Liver (tissue), 9 donors: ENCODE data around the gene LRRC8B. TPM values are rescaled to one million over a fixed set of nuclear protein-coding genes. Genes with fewer than 3 reads are reported as not detected.
A peak's percentile ranks its signal among the peaks of the same experiment; 100 is the strongest.

Experiments used
- DNase-seq: peaks from one replicate; pipeline ENCODE4 v3.0.0-alpha.2; 2017; ENCODE audit warnings: low spot score
- H3K27ac ChIP-seq, 2 donors: one replicate each; pipeline ENCODE4 v1.7.0; 2013; ENCODE audit warnings: inconsistent platforms in 2 of 2, low read length in 2 of 2, control low read depth in 1 of 2, low read depth in 1 of 2, mild to moderate bottlenecking in 1 of 2
- H3K27me3 ChIP-seq, 4 donors: one replicate each; pipeline versions ENCODE4 v1.6.1 to v1.7.0; 2013; ENCODE audit warnings: low read length in 3 of 4, inconsistent platforms in 1 of 4, mild to moderate bottlenecking in 1 of 4, moderate library complexity in 1 of 4; ENCODE audit not compliant: control insufficient read depth in 4 of 4, insufficient read depth in 4 of 4
- H3K36me3 ChIP-seq, 4 donors: one replicate each; pipeline versions ENCODE4 v1.6.1 to v1.7.0; 2013; ENCODE audit warnings: low read length in 3 of 4, mild to moderate bottlenecking in 3 of 4, low read depth in 1 of 4, moderate library complexity in 1 of 4; ENCODE audit not compliant: control insufficient read depth in 4 of 4, insufficient read depth in 3 of 4
- H3K4me1 ChIP-seq, 4 donors: one replicate each; pipeline versions ENCODE4 v1.6.1 to v1.7.0; 2013; ENCODE audit warnings: low read length in 3 of 4, mild to moderate bottlenecking in 3 of 4, moderate library complexity in 1 of 4; ENCODE audit not compliant: control insufficient read depth in 4 of 4, insufficient read depth in 4 of 4
- H3K4me3 ChIP-seq, 3 donors: one replicate each; pipeline versions ENCODE4 v1.6.1 to v1.7.0; 2013; ENCODE audit warnings: low read length in 3 of 3, control low read depth in 1 of 3, low read depth in 1 of 3, mild to moderate bottlenecking in 1 of 3
- H3K9ac ChIP-seq, 2 donors: one replicate each; pipeline ENCODE4 v1.7.0; 2013; ENCODE audit warnings: low read length in 2 of 2, mild to moderate bottlenecking in 2 of 2, moderate library complexity in 2 of 2, control low read depth in 1 of 2, low read depth in 1 of 2
- H3K9me3 ChIP-seq, 4 donors: one replicate each; pipeline versions ENCODE4 v1.6.1 to v1.7.0; 2013; ENCODE audit warnings: low read length in 3 of 4; ENCODE audit not compliant: control insufficient read depth in 4 of 4
- EGR1 ChIP-seq, 2 donors: IDR thresholded peaks; 2 replicates each; pipeline ENCODE4 v1.6.1; 2016 to 2018; ENCODE audit warnings: antibody characterized with exemption in 2 of 2, low read depth in 2 of 2
- FOXA2 ChIP-seq: IDR thresholded peaks from 2 replicates; pipeline ENCODE4 v1.6.1; 2016; ENCODE audit warnings: antibody characterized with exemption
- GABPA ChIP-seq, 2 donors: IDR thresholded peaks in 1 of 2; conservative IDR thresholded peaks in 1 of 2; 2 replicates each; pipeline ENCODE4 v1.6.1; 2016; ENCODE audit warnings: antibody characterized with exemption in 2 of 2, mild to moderate bottlenecking in 1 of 2, moderate library complexity in 1 of 2
- HNF4A ChIP-seq, 2 donors: conservative IDR thresholded peaks; 2 replicates each; pipeline ENCODE4 v1.6.1; 2016; ENCODE audit warnings: antibody characterized with exemption in 2 of 2, mild to moderate bottlenecking in 2 of 2
- HNF4G ChIP-seq: IDR thresholded peaks from 2 replicates; pipeline ENCODE4 v1.6.1; 2016; ENCODE audit warnings: antibody characterized with exemption
- JUND ChIP-seq, 2 donors: IDR thresholded peaks; 2 replicates each; pipeline ENCODE4 v1.6.1; 2016; ENCODE audit warnings: antibody characterized with exemption in 2 of 2
- MAX ChIP-seq: IDR thresholded peaks from 2 replicates; pipeline ENCODE4 v1.6.1; 2016; ENCODE audit warnings: antibody characterized with exemption
- NR2F2 ChIP-seq: IDR thresholded peaks from 2 replicates; pipeline ENCODE4 v1.6.1; 2016; ENCODE audit warnings: antibody characterized with exemption
- RAD21 ChIP-seq, 2 donors: IDR thresholded peaks; 2 replicates each; pipeline ENCODE4 v1.6.1; 2016; ENCODE audit warnings: antibody characterized with exemption in 2 of 2, mild to moderate bottlenecking in 2 of 2
- RXRA ChIP-seq, 2 donors: IDR thresholded peaks; 2 replicates each; pipeline ENCODE4 v1.6.1; 2017 to 2018; ENCODE audit warnings: antibody characterized with exemption in 2 of 2, mild to moderate bottlenecking in 1 of 2
- SP1 ChIP-seq: IDR thresholded peaks from 2 replicates; pipeline ENCODE4 v1.6.1; 2018; ENCODE audit warnings: antibody characterized with exemption, mild to moderate bottlenecking
- TAF1 ChIP-seq: conservative IDR thresholded peaks from 2 replicates; pipeline ENCODE4 v1.6.1; 2016; ENCODE audit warnings: antibody characterized with exemption, mild to moderate bottlenecking
- YY1 ChIP-seq: IDR thresholded peaks from 2 replicates; pipeline ENCODE4 v1.6.1; 2016; ENCODE audit warnings: antibody characterized with exemption, mild to moderate bottlenecking
- WGBS: extraction: QIAGEN DNeasy Blood & Tissue Kit; methylation state at CpG from one replicate; pipeline ENCODE4 v1.1.7; 2013; 5-methylcytosine and 5-hydroxymethylcytosine counted together
- polyA plus RNA-seq, 2 donors: library from polyadenylated mRNA; stranded (reverse) in 1 of 2; unstranded in 1 of 2; fragments of 200-250 nt in 1 of 2; fragments of >200 nt in 1 of 2; fragmentation: Nextera tagmentation in 1 of 2; extraction: Ambion mirVana in 1 of 2; gene quantifications; one replicate each; pipeline versions ENCODE4 v1.2.1 to v1.2.3, GENCODE V29; 2013 to 2015
- total RNA-seq, 2 donors: library from RNA; depleted of rRNA; stranded (reverse); fragments of >200 nt; gene quantifications; one replicate each; pipeline ENCODE4 v1.2.3, GENCODE V29; 2014
- TF ChIP-seq, protein P1 (sequence below): IDR thresholded peaks from 2 replicates; pipeline ENCODE4 v1.6.1; 2016; ENCODE audit warnings: antibody characterized with exemption
- TF ChIP-seq, protein P2 (sequence below): IDR thresholded peaks from 2 replicates; pipeline ENCODE4 v1.6.1; 2016; ENCODE audit warnings: antibody characterized with exemption
- TF ChIP-seq, protein P3 (sequence below): fragments of 150-350 bp; IDR thresholded peaks from 2 replicates; pipeline ENCODE4 v1.5.1; 2017; ENCODE audit warnings: improper control_type of control experiment, low read depth, low read length; ENCODE audit not compliant: missing input control
- TF ChIP-seq, protein P4 (sequence below): IDR thresholded peaks from 2 replicates; pipeline ENCODE4 v1.6.1; 2016; ENCODE audit warnings: antibody characterized with exemption, mild to moderate bottlenecking
- donor health status: healthy.
- donor health status: healthy.
- donor health status: healthy.
- donor health status: healthy.
- donor health status: healthy.

The LRRC8B gene
- total and polyA plus RNA-seq, 4 donors, result 1.2 to 4.3 (median 2.5) TPM

DNA sequence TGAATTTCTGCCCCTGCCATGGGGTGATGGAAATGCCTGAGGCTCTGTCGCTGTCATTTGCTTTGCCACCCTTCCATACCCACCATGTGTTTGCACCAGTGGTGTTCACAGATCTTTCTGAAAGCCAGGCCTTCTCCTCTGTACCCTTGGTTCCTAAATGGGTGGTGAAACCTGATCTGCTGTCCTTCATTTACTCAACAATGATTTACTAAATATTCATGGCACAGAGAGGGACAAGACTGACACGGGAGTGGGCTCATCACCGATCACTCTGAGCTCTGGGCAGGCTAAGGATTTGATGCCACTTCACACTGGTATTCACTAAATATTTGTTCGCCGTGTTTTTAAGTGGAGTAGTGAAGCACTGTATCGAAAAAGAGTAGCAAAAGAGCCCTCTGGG lies 40.9 kb downstream of the LRRC8B start:
- Histone ChIP-seq H3K9me3 (no peaks in the 10 kb centered on the region), H3K27me3 (no peaks in the 10 kb centered on the region), H3K27ac (no peak overlapping the region), H3K4me3 (no peak overlapping the region), H3K4me1 (peaks cover 0 to 4% (median under 1%) of the 10 kb centered on the region in 4 donors), H3K36me3 (no peaks in the 10 kb centered on the region), H3K9ac (no peak overlapping the region)
- TF ChIP-seq YY1 (no peak), MAX (no peak), RAD21 (IDR thresholded peaks at IDR 0.05) (no peak), FOXA2 (no peak), TAF1 (no peak)
- 96% methylated on average over 6 of the region's 6 CpGs for WGBS
- DNase-seq, result no peak

- H3K27me3 ChIP-seq, result no peaks in the 10 kb centered on the region
- H3K4me1 ChIP-seq, result peaks cover 0 to 4% (median under 1%) of the 10 kb centered on the region in 4 donors
- no peak overlapping the region for H3K9ac ChIP-seq
- H3K4me3 ChIP-seq, result no peak overlapping the region
- H3K9me3 ChIP-seq, result no peaks in the 10 kb centered on the region
- TF ChIP-seq GABPA (IDR thresholded peaks at IDR 0.05 in 1 of 2, conservative IDR thresholded peaks at IDR 0.05 in 1 of 2) (peak in 1 of 2 donors; percentile 14), EGR1 (IDR thresholded peaks at IDR 0.05; ENCODE audit: low read depth in 2 of 2) (no peak), JUND (IDR thresholded peaks at IDR 0.05) (no peak), NR2F2 (no peak), YY1 (peak; percentile 42), HNF4A (conservative IDR thresholded peaks at IDR 0.05) (peak; percentile 21 to 34), RAD21 (IDR thresholded peaks at IDR 0.05) (peak; percentile 30 to 36), RXRA (IDR thresholded peaks at IDR 0.05) (peak; percentile 12 to 45), SP1 (peak; percentile 58), HNF4G (no peak), FOXA2 (no peak)
- TF ChIP-seq, protein P1, sequence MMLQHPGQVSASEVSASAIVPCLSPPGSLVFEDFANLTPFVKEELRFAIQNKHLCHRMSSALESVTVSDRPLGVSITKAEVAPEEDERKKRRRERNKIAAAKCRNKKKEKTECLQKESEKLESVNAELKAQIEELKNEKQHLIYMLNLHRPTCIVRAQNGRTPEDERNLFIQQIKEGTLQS, result no peak
- TF ChIP-seq, protein P2, sequence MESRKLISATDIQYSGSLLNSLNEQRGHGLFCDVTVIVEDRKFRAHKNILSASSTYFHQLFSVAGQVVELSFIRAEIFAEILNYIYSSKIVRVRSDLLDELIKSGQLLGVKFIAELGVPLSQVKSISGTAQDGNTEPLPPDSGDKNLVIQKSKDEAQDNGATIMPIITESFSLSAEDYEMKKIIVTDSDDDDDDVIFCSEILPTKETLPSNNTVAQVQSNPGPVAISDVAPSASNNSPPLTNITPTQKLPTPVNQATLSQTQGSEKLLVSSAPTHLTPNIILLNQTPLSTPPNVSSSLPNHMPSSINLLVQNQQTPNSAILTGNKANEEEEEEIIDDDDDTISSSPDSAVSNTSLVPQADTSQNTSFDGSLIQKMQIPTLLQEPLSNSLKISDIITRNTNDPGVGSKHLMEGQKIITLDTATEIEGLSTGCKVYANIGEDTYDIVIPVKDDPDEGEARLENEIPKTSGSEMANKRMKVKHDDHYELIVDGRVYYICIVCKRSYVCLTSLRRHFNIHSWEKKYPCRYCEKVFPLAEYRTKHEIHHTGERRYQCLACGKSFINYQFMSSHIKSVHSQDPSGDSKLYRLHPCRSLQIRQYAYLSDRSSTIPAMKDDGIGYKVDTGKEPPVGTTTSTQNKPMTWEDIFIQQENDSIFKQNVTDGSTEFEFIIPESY, result no peak
- TF ChIP-seq, protein P3, sequence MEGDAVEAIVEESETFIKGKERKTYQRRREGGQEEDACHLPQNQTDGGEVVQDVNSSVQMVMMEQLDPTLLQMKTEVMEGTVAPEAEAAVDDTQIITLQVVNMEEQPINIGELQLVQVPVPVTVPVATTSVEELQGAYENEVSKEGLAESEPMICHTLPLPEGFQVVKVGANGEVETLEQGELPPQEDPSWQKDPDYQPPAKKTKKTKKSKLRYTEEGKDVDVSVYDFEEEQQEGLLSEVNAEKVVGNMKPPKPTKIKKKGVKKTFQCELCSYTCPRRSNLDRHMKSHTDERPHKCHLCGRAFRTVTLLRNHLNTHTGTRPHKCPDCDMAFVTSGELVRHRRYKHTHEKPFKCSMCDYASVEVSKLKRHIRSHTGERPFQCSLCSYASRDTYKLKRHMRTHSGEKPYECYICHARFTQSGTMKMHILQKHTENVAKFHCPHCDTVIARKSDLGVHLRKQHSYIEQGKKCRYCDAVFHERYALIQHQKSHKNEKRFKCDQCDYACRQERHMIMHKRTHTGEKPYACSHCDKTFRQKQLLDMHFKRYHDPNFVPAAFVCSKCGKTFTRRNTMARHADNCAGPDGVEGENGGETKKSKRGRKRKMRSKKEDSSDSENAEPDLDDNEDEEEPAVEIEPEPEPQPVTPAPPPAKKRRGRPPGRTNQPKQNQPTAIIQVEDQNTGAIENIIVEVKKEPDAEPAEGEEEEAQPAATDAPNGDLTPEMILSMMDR, result no peak
- TF ChIP-seq, protein P4, sequence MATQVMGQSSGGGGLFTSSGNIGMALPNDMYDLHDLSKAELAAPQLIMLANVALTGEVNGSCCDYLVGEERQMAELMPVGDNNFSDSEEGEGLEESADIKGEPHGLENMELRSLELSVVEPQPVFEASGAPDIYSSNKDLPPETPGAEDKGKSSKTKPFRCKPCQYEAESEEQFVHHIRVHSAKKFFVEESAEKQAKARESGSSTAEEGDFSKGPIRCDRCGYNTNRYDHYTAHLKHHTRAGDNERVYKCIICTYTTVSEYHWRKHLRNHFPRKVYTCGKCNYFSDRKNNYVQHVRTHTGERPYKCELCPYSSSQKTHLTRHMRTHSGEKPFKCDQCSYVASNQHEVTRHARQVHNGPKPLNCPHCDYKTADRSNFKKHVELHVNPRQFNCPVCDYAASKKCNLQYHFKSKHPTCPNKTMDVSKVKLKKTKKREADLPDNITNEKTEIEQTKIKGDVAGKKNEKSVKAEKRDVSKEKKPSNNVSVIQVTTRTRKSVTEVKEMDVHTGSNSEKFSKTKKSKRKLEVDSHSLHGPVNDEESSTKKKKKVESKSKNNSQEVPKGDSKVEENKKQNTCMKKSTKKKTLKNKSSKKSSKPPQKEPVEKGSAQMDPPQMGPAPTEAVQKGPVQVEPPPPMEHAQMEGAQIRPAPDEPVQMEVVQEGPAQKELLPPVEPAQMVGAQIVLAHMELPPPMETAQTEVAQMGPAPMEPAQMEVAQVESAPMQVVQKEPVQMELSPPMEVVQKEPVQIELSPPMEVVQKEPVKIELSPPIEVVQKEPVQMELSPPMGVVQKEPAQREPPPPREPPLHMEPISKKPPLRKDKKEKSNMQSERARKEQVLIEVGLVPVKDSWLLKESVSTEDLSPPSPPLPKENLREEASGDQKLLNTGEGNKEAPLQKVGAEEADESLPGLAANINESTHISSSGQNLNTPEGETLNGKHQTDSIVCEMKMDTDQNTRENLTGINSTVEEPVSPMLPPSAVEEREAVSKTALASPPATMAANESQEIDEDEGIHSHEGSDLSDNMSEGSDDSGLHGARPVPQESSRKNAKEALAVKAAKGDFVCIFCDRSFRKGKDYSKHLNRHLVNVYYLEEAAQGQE, result peak; percentile 88
- 22% methylated on average over 6 of the region's 6 CpGs for WGBS
- peak overlapping the region; percentile 63 to 65 for H3K27ac ChIP-seq
- H3K36me3 ChIP-seq, result no peaks in the 10 kb centered on the region
- DNase-seq, result no peak
Observed at GRCh38 chr1:89566761-89567174, 42.1 kb downstream of the LRRC8B start.
